Sigmoid colon (tissue), 4 donors: Measurements from ENCODE around the gene TBX5.

ENCODE experiments used
- EP300 ChIP-seq, 4 donors: sonication (generic); formaldehyde crosslinking; IDR thresholded peaks; one replicate each; pipeline ENCODE4 v1.6.1; 2017; ENCODE audit warnings: antibody characterized with exemption in 4 of 4
- POLR2A ChIP-seq, 2 donors: fragments of 450-650 bp; IDR thresholded peaks; one replicate each; pipeline ENCODE4 v1.6.1; 2016; ENCODE audit warnings: antibody characterized with exemption in 2 of 2, mild to moderate bottlenecking in 2 of 2, moderate library complexity in 2 of 2
- TF ChIP-seq, protein P1 (sequence below), 4 experiments: fragments of 450-650 bp in 3 of 4; fragments of 200-600 bp in 1 of 4; IDR thresholded peaks; one replicate each; pipeline ENCODE4 v1.5.1; 2016 to 2019; ENCODE audit warnings: antibody characterized with exemption in 4 of 4, mild to moderate bottlenecking in 3 of 4, moderate library complexity in 2 of 4

DNA sequence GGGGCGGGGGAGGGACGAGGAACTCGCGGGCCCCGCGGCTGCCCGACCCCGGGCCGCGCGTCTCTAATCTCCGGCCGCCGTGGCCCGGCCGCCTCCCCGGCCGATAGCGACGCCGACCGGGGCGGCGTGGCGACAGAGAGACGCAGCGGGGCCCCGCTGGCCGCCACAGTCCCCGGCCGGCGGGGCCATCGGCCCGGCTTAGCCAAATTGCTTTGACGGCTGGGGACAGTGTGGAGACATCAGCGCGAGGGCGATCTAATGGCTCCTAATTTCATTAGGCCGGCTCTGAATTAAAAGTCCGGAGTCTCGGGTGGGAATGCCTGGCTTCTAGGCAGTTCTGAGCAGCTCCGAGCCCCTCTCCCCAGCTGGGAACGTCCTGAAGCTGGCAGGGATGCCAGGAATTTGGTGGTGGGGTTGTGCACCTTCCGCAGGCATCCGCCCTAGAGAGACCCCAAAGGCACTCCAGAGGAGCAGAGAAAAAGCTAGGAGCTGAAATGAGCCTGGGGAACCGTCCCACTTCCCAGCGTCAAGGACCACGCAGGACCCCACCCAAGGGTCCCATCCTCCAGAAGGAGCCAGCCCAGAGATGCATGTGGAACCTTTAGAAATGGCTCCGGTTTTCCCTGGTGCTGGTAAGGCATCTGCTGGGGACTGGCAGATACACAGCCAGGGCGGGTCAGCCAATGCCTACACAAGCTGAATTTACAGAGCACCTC lies 9.6 kb downstream of the TBX5 start:
- TF ChIP-seq EP300 (IDR thresholded peaks at IDR 0.05) (no peak), POLR2A (IDR thresholded peaks at IDR 0.05) (no peak)
- TF ChIP-seq, protein P1, sequence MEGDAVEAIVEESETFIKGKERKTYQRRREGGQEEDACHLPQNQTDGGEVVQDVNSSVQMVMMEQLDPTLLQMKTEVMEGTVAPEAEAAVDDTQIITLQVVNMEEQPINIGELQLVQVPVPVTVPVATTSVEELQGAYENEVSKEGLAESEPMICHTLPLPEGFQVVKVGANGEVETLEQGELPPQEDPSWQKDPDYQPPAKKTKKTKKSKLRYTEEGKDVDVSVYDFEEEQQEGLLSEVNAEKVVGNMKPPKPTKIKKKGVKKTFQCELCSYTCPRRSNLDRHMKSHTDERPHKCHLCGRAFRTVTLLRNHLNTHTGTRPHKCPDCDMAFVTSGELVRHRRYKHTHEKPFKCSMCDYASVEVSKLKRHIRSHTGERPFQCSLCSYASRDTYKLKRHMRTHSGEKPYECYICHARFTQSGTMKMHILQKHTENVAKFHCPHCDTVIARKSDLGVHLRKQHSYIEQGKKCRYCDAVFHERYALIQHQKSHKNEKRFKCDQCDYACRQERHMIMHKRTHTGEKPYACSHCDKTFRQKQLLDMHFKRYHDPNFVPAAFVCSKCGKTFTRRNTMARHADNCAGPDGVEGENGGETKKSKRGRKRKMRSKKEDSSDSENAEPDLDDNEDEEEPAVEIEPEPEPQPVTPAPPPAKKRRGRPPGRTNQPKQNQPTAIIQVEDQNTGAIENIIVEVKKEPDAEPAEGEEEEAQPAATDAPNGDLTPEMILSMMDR (IDR thresholded peaks at IDR 0.05) = no peak
